Stomach (tissue), 4 donors: ENCODE results near the gene IFI44L.

Source experiments
- POLR2A ChIP-seq, 4 donors: fragments of 450-650 bp; IDR thresholded peaks; one replicate each; pipeline ENCODE4 v1.6.1; 2016; ENCODE audit warnings: antibody characterized with exemption in 4 of 4, control low read depth in 2 of 4, mild to moderate bottlenecking in 1 of 4, moderate library complexity in 1 of 4
- POLR2AphosphoS5 ChIP-seq, 3 donors: sonication (generic); formaldehyde crosslinking; IDR thresholded peaks; one replicate each; pipeline ENCODE4 v1.6.1; 2016; ENCODE audit warnings: antibody characterized with exemption in 3 of 3

DNA sequence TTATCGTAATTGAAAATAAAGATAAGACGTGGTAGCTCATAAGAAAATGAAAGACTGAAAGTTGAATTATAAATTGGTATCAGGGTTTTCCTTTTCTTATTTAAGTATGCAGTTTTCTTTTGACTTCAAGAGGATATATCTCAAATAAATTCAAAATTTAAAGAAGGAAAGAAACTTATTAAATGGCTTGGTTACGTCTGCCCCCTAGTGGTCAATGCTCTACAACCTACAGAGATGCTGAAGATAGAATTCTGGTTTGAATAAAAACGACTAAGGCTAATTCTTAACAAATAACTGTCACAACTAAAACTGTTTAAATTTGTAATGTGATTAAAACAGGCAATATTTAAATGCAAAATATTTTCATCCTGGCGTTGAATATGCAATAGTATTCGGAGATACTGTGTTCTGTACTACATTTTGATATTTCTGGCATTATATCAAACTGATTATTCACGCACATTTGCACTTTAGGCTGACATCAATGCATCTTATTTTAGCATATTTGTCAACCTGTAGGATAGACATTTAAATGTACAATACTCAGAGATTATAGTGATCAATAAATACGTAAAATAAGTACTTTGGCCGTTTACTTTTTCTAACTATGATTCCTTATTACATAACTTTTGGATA lies 56.2 kb downstream of the IFI44L start:
- TF ChIP-seq POLR2A (IDR thresholded peaks at IDR 0.05) (no peak), POLR2AphosphoS5 (IDR thresholded peaks at IDR 0.05) (no peak)
